Measurements from ENCODE around the gene KIF1B. TPM values are rescaled to one million over a fixed set of nuclear protein-coding genes. Genes with fewer than 3 reads are reported as not detected.
"Not testable (repeated sequence)": the region's sequence is repeated elsewhere in the genome, so short reads cannot be mapped to it uniquely, and the experiment has no call there.

Gene KIF1B
- total and polyA plus RNA-seq, 8 donors: 36.0 to 46.7 (median 39.7) TPM

DNA sequence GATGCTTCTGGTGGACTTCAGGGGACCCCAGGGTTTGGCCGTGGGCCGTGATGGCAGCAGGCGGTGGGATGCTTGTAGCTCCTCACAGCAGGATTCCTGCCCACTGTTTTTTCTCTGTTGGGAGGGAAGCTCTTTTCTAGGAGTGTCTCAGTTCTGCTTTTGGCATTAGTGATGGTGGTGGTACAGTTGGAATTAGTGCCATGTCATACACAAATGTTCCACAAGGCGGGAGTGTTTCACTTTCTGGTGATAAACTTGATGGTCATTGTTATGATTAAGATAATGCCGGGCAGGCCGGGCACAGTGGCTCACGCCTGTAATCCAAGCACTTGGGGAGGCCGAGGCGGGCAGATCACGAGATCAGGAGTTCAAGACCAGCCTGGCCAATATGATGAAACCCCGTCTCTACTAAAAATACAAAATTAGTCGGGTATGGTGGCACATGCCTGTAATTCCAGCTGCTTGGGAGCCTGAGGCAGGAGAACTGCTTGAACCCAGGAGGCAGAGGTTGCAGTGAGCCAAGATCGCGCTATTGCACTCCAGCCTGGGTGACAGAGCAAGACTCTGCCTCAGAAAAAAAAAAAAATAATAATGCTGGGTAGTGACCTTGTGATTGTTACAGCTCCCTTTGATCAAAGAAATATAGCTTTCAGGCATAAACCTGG, 167.1 kb downstream of the KIF1B start:
- not testable (repeated sequence) for H3K4me3 ChIP-seq, H3K4me1 ChIP-seq, H3K9me3 ChIP-seq, H3K27me3 ChIP-seq
- Histone ChIP-seq H3K36me3 (peaks cover 0 to 58% of the 10 kb centered on the region in 2 donors), H3K27ac (peak overlapping the region; percentile 36 to 81)
- TF ChIP-seq, protein P1, sequence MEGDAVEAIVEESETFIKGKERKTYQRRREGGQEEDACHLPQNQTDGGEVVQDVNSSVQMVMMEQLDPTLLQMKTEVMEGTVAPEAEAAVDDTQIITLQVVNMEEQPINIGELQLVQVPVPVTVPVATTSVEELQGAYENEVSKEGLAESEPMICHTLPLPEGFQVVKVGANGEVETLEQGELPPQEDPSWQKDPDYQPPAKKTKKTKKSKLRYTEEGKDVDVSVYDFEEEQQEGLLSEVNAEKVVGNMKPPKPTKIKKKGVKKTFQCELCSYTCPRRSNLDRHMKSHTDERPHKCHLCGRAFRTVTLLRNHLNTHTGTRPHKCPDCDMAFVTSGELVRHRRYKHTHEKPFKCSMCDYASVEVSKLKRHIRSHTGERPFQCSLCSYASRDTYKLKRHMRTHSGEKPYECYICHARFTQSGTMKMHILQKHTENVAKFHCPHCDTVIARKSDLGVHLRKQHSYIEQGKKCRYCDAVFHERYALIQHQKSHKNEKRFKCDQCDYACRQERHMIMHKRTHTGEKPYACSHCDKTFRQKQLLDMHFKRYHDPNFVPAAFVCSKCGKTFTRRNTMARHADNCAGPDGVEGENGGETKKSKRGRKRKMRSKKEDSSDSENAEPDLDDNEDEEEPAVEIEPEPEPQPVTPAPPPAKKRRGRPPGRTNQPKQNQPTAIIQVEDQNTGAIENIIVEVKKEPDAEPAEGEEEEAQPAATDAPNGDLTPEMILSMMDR (IDR thresholded peaks at IDR 0.05): peak; percentile 55 to 77
- ATAC-seq: peak; percentile 92
- intact Hi-C loops (cut with DNase I): loop anchor here in 1 of 2 donors (5.0 kb wide), 1 partner anchor 45 kb away; no protein-coding TSS in a partner anchor
- DNase-seq: peak; percentile 37 to 79 (median 58)

DNA sequence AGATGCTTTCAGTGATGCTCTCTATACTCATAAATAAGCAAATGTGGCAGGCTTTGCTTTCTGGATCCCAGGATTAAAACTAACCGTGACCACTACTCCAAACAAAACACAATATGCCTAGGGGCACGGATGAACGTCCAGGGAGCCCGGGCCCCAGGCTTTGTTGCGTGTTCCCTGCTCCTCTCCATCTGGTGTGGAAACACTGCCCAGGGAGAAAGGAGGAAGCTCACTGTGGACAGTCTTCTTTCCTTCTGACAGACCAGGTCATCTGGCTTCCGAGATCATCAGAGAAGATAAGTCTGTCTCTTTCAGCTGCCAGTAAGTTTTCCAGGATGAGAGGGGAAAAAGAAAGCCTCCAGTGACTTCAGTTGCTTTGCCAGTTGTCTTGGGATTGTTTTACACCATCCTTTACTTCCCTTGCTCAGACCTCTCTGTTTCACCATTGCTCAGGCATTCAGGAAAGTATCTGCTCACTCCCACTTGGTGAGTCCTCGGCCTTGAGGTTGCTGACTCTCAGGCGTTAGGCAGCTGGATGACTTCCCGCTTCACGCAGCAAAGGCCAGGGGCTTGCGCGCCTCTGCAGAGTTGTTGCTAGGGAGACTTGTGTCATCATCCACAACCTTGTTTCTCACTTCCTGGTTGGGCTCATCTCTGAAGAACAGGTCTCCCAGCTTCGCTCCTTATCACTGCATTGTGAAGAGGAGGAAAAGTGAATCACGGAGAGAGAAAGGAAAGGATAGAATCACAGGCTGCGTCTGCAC, 167.9 kb downstream of the KIF1B start:
- intact Hi-C loops (cut with DNase I): loop anchor here in 1 of 2 donors (5.0 kb wide), 1 partner anchor 44 kb away; no protein-coding TSS in a partner anchor
- Histone ChIP-seq H3K4me1 (peaks cover 0 to 9% of the 10 kb centered on the region in 2 donors), H3K4me3 (no peak overlapping the region), H3K36me3 (peaks cover 0 to 52% of the 10 kb centered on the region in 2 donors), H3K9me3 (no peaks in the 10 kb centered on the region), H3K27me3 (no peaks in the 10 kb centered on the region), H3K27ac (peak overlapping the region; percentile 36 to 81)
- DNase-seq (peak in 2 of 4 donors; percentile 64 to 90), ATAC-seq (peak; percentile 64)
- TF ChIP-seq, protein P1 (IDR thresholded peaks at IDR 0.05): no peak

DNA sequence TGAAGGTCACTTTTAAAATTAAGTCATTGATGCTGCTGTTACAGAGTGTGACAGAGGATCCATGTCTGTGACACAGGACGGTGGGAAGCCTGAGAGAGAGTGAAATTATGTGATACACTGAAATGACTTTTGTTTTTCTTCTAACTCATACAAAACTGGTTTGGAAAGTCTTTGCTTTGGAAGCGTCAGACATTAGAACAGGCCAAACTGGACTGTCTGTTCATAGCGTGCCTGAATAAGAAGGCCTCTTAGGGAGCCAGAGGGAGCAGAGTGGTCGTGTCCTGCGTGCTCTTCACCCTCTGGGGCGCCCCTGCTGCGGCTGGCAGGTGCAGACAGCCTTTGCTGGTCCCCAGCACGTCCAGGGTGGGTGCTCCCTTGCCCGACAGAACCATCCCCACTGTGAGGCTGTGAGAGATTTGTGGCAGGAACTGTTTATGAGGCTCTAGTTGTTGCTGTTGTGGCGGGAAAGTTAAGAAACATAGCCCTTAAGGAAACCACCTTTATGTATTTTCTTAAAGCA, 168.8 kb downstream of the KIF1B start:
- ATAC-seq (no peak), DNase-seq (no peak)
- H3K4me3 ChIP-seq: no peak overlapping the region
- TF ChIP-seq, protein P1 (IDR thresholded peaks at IDR 0.05): no peak
- H3K27ac ChIP-seq: peak overlapping the region in 1 of 2 donors; percentile 81
- H3K36me3 ChIP-seq: peaks cover 0 to 43% of the 10 kb centered on the region in 2 donors
- no peaks in the 10 kb centered on the region for H3K9me3 ChIP-seq
- peaks cover 0 to 9% of the 10 kb centered on the region in 2 donors for H3K4me1 ChIP-seq
- no peaks in the 10 kb centered on the region for H3K27me3 ChIP-seq
- intact Hi-C loops (cut with DNase I): loop anchor here in 1 of 2 donors (5.0 kb wide), 1 partner anchor 43 kb away; no protein-coding TSS in a partner anchor

DNA sequence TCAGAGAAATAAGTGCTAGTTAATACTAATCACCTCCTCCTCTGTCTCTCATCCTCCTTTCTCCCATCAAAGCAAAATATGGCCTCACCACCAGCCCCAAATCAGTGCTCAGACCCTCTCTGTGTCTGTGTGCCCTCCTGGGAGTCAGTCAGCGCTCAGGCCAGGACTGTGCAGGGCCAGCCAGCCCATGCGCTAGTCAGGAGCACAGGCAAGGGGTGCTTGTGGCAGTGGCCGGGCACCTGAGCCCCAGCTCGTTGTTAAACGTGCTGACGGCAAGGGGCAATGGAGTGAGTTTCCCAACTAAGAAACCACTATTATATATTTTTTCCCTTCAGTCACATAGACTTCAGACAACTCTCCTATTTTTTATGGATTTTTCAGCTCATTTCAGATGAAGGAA, 169.3 kb downstream of the KIF1B start:
- Histone ChIP-seq H3K27me3 (no peaks in the 10 kb centered on the region), H3K4me1 (peaks cover 0 to 9% of the 10 kb centered on the region in 2 donors), H3K4me3 (no peak overlapping the region), H3K27ac (peak overlapping the region in 1 of 2 donors; percentile 81), H3K36me3 (peaks cover 0 to 38% of the 10 kb centered on the region in 2 donors), H3K9me3 (no peaks in the 10 kb centered on the region)
- intact Hi-C loops (cut with DNase I): loop anchor here in 1 of 2 donors (5.0 kb wide), 1 partner anchor 43 kb away; no protein-coding TSS in a partner anchor
- TF ChIP-seq, protein P1 (IDR thresholded peaks at IDR 0.05): no peak
- DNase-seq (no peak), ATAC-seq (no peak)
